K562 (cell line): Measurements from ENCODE around the gene UBE2L6. TPM values are rescaled to one million over a fixed set of nuclear protein-coding genes. Genes with fewer than 3 reads are reported as not detected.

ENCODE experiments used
- ATAC-seq: fragments of 200-7000 bp; cut with Tn5 transposase; 3 replicates; pipeline ENCODE4 v1.9.1; 2020; ENCODE audit warnings: moderate library complexity
- BruUV-seq: library from RNA; stranded (reverse); fragments of 400-500 nt; replicated peaks from 2 replicates; lab custom pipeline; 2021; lab: Mats Ljungman, UMichigan
- CTCF ChIA-PET: fragments of 300-600 bp; formaldehyde crosslinking; extraction: SDS; loops from one replicate; lab custom pipeline; 2021; ENCODE audit warnings: low intra/inter-chr PET ratio; lab: Yijun Ruan, JAX
- POLR2A ChIA-PET: fragments of 300-600, 350-650 bp; sonication (Branson Sonifier 250); formaldehyde crosslinking; extraction: SDS; loops from one replicate; lab custom pipeline; 2021; ENCODE audit warnings: antibody characterized with exemption, inconsistent platforms; lab: Yijun Ruan, JAX
- DNase-seq, 4 experiments: peaks; one replicate each; pipeline versions ENCODE4 v3.0.0 to v3.0.0-alpha.2; 2011 to 2018; ENCODE audit warnings: low spot score in 3 of 4, mixed read lengths in 3 of 4; ENCODE audit errors: extremely low read depth in 1 of 4
- FAIRE-seq: peaks from 2 replicates; lab custom pipeline; 2011; peaks lifted over from hg19 to GRCh38; lab: Jason Lieb, UNC
- H2AFZ ChIP-seq: 2 replicates; pipeline ENCODE4 v1.6.0; 2011; ENCODE audit warnings: low read depth, low read length, control low read depth, inconsistent platforms
- H3K27ac ChIP-seq: fragments of 200-600 bp; 3 replicates; pipeline ENCODE4 v1.8.0; 2011; ENCODE audit warnings: low read depth, mild to moderate bottlenecking, control low read depth, inconsistent platforms, low read length, moderate library complexity, mixed read lengths; ENCODE audit errors: extremely low read depth
- H3K27me3 ChIP-seq, 2 experiments: fragments of 300-600 bp in 1 of 2; 2 replicates in 1 of 2; 3 replicates in 1 of 2; pipeline versions ENCODE4 v1.6.0 to v1.8.0; 2011; ENCODE audit warnings: inconsistent platforms in 2 of 2, low read length in 2 of 2, mild to moderate bottlenecking in 1 of 2, mixed read lengths in 1 of 2, moderate library complexity in 1 of 2; ENCODE audit not compliant: control insufficient read depth in 2 of 2, insufficient read depth in 2 of 2
- H3K36me3 ChIP-seq: fragments of 300-600 bp; 3 replicates; pipeline ENCODE4 v1.8.0; 2011; ENCODE audit warnings: mild to moderate bottlenecking, low read length, inconsistent platforms; ENCODE audit not compliant: control insufficient read depth, insufficient read depth
- H3K4me1 ChIP-seq, 2 experiments: fragments of 200-600 bp in 1 of 2; replicated peaks in 1 of 2; 2 replicates in 1 of 2; 3 replicates in 1 of 2; pipeline versions ENCODE4 v1.5.1 to v1.8.0; 2011; ENCODE audit warnings: inconsistent platforms in 2 of 2, low read length in 2 of 2, mild to moderate bottlenecking in 1 of 2, mixed read lengths in 1 of 2, moderate library complexity in 1 of 2; ENCODE audit not compliant: control insufficient read depth in 2 of 2, insufficient read depth in 2 of 2
- H3K4me2 ChIP-seq: 2 replicates; pipeline ENCODE4 v1.6.1; 2011; ENCODE audit warnings: low read length, control low read depth, inconsistent platforms, mixed read lengths; ENCODE audit not compliant: insufficient read depth
- H3K4me3 ChIP-seq: fragments of 200-600 bp; sonication (generic), shearing (Covaris generic); 2 replicates; pipeline ENCODE4 v1.5.1; 2016; ENCODE audit warnings: control low read depth, inconsistent platforms
- H3K79me2 ChIP-seq: fragments of 200-600 bp; 3 replicates; pipeline ENCODE4 v1.8.0; 2011; ENCODE audit warnings: low read length, inconsistent platforms; ENCODE audit not compliant: control insufficient read depth, insufficient read depth
- H3K9ac ChIP-seq, 2 experiments: 2 replicates each; pipeline versions ENCODE4 v1.6.0 to v1.6.1; 2011; ENCODE audit warnings: low read depth in 2 of 2, low read length in 2 of 2, control low read depth in 1 of 2, inconsistent platforms in 1 of 2, mild to moderate bottlenecking in 1 of 2, mixed read lengths in 1 of 2; ENCODE audit not compliant: insufficient read depth in 1 of 2
- H3K9me1 ChIP-seq: one replicate; pipeline ENCODE4 v1.6.0; 2011; ENCODE audit warnings: inconsistent platforms, mild to moderate bottlenecking, low read length, moderate library complexity; ENCODE audit not compliant: control insufficient read depth, insufficient read depth
- H3K9me3 ChIP-seq: replicated peaks from 2 replicates; pipeline ENCODE4 v1.5.1; 2011; ENCODE audit warnings: low read depth, low read length, inconsistent platforms; ENCODE audit not compliant: control insufficient read depth, insufficient read depth
- H4K20me1 ChIP-seq: replicated peaks from 2 replicates; pipeline ENCODE4 v1.6.1; 2011; ENCODE audit warnings: low read length, inconsistent platforms, mixed read lengths; ENCODE audit not compliant: control insufficient read depth, insufficient read depth
- RBM25 ChIP-seq: fragments of 200-400 bp; formaldehyde crosslinking; IDR thresholded peaks from 2 replicates; pipeline ENCODE4 v1.6.1; 2018; ENCODE audit warnings: low read length, low read depth, moderate library complexity; ENCODE audit not compliant: severe bottlenecking
- WGBS: fragments of 100-300 bp; shearing (Covaris generic); methylation state at CpG from one replicate; pipeline ENCODE4 v1.1.6; 2016; ENCODE audit warnings: low coverage, mixed read lengths; ENCODE audit not compliant: insufficient coverage; ENCODE audit errors: missing lambda C conversion rate; 5-methylcytosine and 5-hydroxymethylcytosine counted together
- in situ Hi-C: fragments of 300-500 bp; cut with MboI; formaldehyde crosslinking; loops from 4 replicates; pipeline ENCODE4 v1.15.0; 2018; ENCODE audit warnings: inconsistent platforms, mixed read lengths
- intact Hi-C: fragments of 100-400 bp; cut with micrococcal nuclease; formaldehyde crosslinking; loops from 2 replicates; pipeline ENCODE4 v1.14.2; 2022
- polyA plus RNA-seq, 8 experiments: library from polyadenylated mRNA; depleted of rRNA in 4 of 8; stranded (reverse) in 5 of 8; unstranded in 3 of 8; fragments of >200 nt; fragmentation: Nextera tagmentation in 2 of 8; fragmentation: Illumina TruSeq in 1 of 8; extraction: Ambion mirVana in 2 of 8; extraction: Trizol in 1 of 8; gene quantifications; 2 replicates each; pipeline versions ENCODE4 v1.2.1 to v1.2.3, GENCODE V29; 2011 to 2014; ENCODE audit warnings: inconsistent platforms in 1 of 8, missing spikeins in 1 of 8
- total RNA-seq, 7 experiments: library from RNA; depleted of rRNA in 6 of 7; stranded (reverse); fragments of >200 nt in 6 of 7; fragmentation: Illumina TruSeq in 2 of 7; extraction: Trizol in 2 of 7; gene quantifications; 2 replicates each; pipeline versions ENCODE4 v1.2.1 to v1.2.3, GENCODE V29; 2011 to 2021; ENCODE audit warnings: low replicate concordance in 1 of 7
- TF ChIP-seq, protein P1 (sequence below): sonication (generic); formaldehyde crosslinking; IDR thresholded peaks from 2 replicates; pipeline ENCODE4 v1.8.0; 2022; ENCODE audit warnings: mild to moderate bottlenecking, missing genetic modification reagents

Gene UBE2L6
- total and polyA plus RNA-seq, 9 of the 15 experiments (the other 6 are each of a cell fraction or from before 2014, with no cell fraction given), result 5.9 to 24.9 (median 9.7) TPM

- intact Hi-C loops, result no loop called here
- CTCF ChIA-PET, result no interaction called here
- ATAC-seq, result no peak
- BruUV-seq, result no TSS peak
- WGBS, result 18% methylated on average over 6 of the region's 6 CpGs
- H3K27ac ChIP-seq, result no peak overlapping the region
- peaks cover 14% of the 10 kb centered on the region in 2 experiments; a peak in 4 of 5 replicates for H3K4me1 ChIP-seq
- H3K4me3 ChIP-seq, result no peak overlapping the region
- H3K4me2 ChIP-seq, result no peak overlapping the region
- no peak overlapping the region for H2AFZ ChIP-seq
- TF ChIP-seq, protein P1, sequence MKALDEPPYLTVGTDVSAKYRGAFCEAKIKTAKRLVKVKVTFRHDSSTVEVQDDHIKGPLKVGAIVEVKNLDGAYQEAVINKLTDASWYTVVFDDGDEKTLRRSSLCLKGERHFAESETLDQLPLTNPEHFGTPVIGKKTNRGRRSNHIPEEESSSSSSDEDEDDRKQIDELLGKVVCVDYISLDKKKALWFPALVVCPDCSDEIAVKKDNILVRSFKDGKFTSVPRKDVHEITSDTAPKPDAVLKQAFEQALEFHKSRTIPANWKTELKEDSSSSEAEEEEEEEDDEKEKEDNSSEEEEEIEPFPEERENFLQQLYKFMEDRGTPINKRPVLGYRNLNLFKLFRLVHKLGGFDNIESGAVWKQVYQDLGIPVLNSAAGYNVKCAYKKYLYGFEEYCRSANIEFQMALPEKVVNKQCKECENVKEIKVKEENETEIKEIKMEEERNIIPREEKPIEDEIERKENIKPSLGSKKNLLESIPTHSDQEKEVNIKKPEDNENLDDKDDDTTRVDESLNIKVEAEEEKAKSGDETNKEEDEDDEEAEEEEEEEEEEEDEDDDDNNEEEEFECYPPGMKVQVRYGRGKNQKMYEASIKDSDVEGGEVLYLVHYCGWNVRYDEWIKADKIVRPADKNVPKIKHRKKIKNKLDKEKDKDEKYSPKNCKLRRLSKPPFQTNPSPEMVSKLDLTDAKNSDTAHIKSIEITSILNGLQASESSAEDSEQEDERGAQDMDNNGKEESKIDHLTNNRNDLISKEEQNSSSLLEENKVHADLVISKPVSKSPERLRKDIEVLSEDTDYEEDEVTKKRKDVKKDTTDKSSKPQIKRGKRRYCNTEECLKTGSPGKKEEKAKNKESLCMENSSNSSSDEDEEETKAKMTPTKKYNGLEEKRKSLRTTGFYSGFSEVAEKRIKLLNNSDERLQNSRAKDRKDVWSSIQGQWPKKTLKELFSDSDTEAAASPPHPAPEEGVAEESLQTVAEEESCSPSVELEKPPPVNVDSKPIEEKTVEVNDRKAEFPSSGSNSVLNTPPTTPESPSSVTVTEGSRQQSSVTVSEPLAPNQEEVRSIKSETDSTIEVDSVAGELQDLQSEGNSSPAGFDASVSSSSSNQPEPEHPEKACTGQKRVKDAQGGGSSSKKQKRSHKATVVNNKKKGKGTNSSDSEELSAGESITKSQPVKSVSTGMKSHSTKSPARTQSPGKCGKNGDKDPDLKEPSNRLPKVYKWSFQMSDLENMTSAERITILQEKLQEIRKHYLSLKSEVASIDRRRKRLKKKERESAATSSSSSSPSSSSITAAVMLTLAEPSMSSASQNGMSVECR (CRISPR knock-in tag), result no peak
- TF ChIP-seq RBM25, result peak; percentile 44
- no peaks in the 10 kb centered on the region for H3K9me1 ChIP-seq
- POLR2A ChIA-PET, result interaction anchor here (0.6 to 2.5 kb wide), 4 partner anchors 9 to 49 kb away, joined by 3 to 11 read pairs (median 3); partner anchors contain the start of genes SERPING1 and SMTNL1
- no peak for DNase-seq
- H3K9me3 ChIP-seq, result no peaks in the 10 kb centered on the region
- H3K9ac ChIP-seq, result no peak overlapping the region
- H3K27me3 ChIP-seq, result peaks cover 0 to 8% of the 10 kb centered on the region in 2 experiments; a peak in 2 of 5 replicates
- no peaks in the 10 kb centered on the region for H3K36me3 ChIP-seq
- no peaks in the 10 kb centered on the region for H3K79me2 ChIP-seq
- H4K20me1 ChIP-seq, result no peaks in the 10 kb centered on the region
- no peak for FAIRE-seq
- in situ Hi-C loops, result no loop called here
Measured at GRCh38 chr11:57547854-57548377, 19.6 kb downstream of the UBE2L6 start.
